HepG2 (cell line): ENCODE results near the gene HCFC1R1. TPM values are rescaled to one million over a fixed set of nuclear protein-coding genes. Genes with fewer than 3 reads are reported as not detected.
A peak's percentile ranks its signal among the peaks of the same experiment; 100 is the strongest.

Experiments used
- ATF1 ChIP-seq: IDR thresholded peaks from 2 replicates; pipeline ENCODE4 v1.6.1; 2016; ENCODE audit warnings: mild to moderate bottlenecking, control low read depth
- ATM ChIP-seq: fragments of 450-650 bp; IDR thresholded peaks from 2 replicates; pipeline ENCODE4 v1.7.1; 2017; ENCODE audit warnings: mild to moderate bottlenecking, borderline replicate concordance
- GATAD1 ChIP-seq: IDR thresholded peaks from 2 replicates; pipeline ENCODE4 v1.6.1; 2016; ENCODE audit warnings: missing genetic modification reagents, missing compliant biosample characterization
- HNF1B ChIP-seq: sonication (generic); formaldehyde crosslinking; IDR thresholded peaks from 2 replicates; pipeline ENCODE4 v1.5.1; 2020; ENCODE audit warnings: mild to moderate bottlenecking, moderate library complexity, missing genetic modification reagents
- JDP2 ChIP-seq: sonication (generic); formaldehyde crosslinking; IDR thresholded peaks from 2 replicates; pipeline ENCODE4 v1.8.1; 2022; ENCODE audit warnings: missing genetic modification reagents, borderline replicate concordance
- KLF12 ChIP-seq: sonication (generic); formaldehyde crosslinking; IDR thresholded peaks from 2 replicates; pipeline ENCODE4 v1.4.0; 2020; ENCODE audit warnings: missing genetic modification reagents, borderline replicate concordance
- MZF1 ChIP-seq: sonication (generic); formaldehyde crosslinking; IDR thresholded peaks from 2 replicates; pipeline ENCODE4 v1.8.1; 2023; ENCODE audit warnings: mild to moderate bottlenecking, missing genetic modification reagents, borderline replicate concordance
- SIN3A ChIP-seq: IDR thresholded peaks from 2 replicates; pipeline ENCODE4 v1.6.1; 2011; ENCODE audit warnings: low read depth, mild to moderate bottlenecking, control low read depth, low read length, borderline replicate concordance
- ZBTB10 ChIP-seq: sonication (generic); formaldehyde crosslinking; IDR thresholded peaks from 2 replicates; pipeline ENCODE4 v1.4.0; 2020; ENCODE audit warnings: missing genetic modification reagents, borderline replicate concordance
- ZBTB44 ChIP-seq: sonication (generic); formaldehyde crosslinking; IDR thresholded peaks from 2 replicates; pipeline ENCODE4 v1.4.0; 2020; ENCODE audit warnings: missing genetic modification reagents
- ZNF543 ChIP-seq: sonication (generic); formaldehyde crosslinking; IDR thresholded peaks from 2 replicates; pipeline ENCODE4 v1.4.0; 2020; ENCODE audit warnings: mild to moderate bottlenecking, missing genetic modification reagents
- ZNF678 ChIP-seq: sonication (generic); formaldehyde crosslinking; IDR thresholded peaks from 2 replicates; pipeline ENCODE4 v1.4.0; 2020; ENCODE audit warnings: mild to moderate bottlenecking, missing genetic modification reagents
- ZSCAN12 ChIP-seq: sonication (generic); formaldehyde crosslinking; IDR thresholded peaks from 2 replicates; pipeline ENCODE4 v1.9.0; 2021; ENCODE audit warnings: mild to moderate bottlenecking, missing genetic modification reagents
- polyA plus RNA-seq, 8 experiments: library from polyadenylated mRNA; depleted of rRNA in 3 of 8; stranded (reverse) in 7 of 8; unstranded in 1 of 8; fragments of >200 nt; fragmentation: Illumina TruSeq in 4 of 8; extraction: Trizol in 4 of 8; gene quantifications; 2 replicates each; pipeline versions ENCODE4 v1.2.1 to v1.2.3, GENCODE V29; 2011 to 2016; ENCODE audit warnings: low read depth in 4 of 8, missing spikeins in 1 of 8, mixed read lengths in 1 of 8; ENCODE audit not compliant: insufficient read depth in 1 of 8
- total RNA-seq, 5 experiments: library from RNA; depleted of rRNA; stranded (reverse); fragments of >200 nt; fragmentation: Illumina TruSeq; extraction: Trizol; gene quantifications; 2 replicates each; pipeline ENCODE4 v1.2.3, GENCODE V29; 2016; ENCODE audit warnings: low read depth in 1 of 5
- TF ChIP-seq, protein P1 (sequence below): sonication (generic); formaldehyde crosslinking; IDR thresholded peaks from 2 replicates; pipeline ENCODE4 v1.8.0; 2023; ENCODE audit warnings: mild to moderate bottlenecking, missing genetic modification reagents
- TF ChIP-seq, protein P2 (sequence below): sonication (generic); formaldehyde crosslinking; IDR thresholded peaks from 2 replicates; pipeline ENCODE4 v1.8.1; 2023; ENCODE audit warnings: mild to moderate bottlenecking, missing genetic modification reagents

Gene HCFC1R1
- total and polyA plus RNA-seq, 2 of the 13 experiments (the other 11 are each of a cell fraction or from before 2014, with no cell fraction given): 13.8 to 16.1 TPM

DNA sequence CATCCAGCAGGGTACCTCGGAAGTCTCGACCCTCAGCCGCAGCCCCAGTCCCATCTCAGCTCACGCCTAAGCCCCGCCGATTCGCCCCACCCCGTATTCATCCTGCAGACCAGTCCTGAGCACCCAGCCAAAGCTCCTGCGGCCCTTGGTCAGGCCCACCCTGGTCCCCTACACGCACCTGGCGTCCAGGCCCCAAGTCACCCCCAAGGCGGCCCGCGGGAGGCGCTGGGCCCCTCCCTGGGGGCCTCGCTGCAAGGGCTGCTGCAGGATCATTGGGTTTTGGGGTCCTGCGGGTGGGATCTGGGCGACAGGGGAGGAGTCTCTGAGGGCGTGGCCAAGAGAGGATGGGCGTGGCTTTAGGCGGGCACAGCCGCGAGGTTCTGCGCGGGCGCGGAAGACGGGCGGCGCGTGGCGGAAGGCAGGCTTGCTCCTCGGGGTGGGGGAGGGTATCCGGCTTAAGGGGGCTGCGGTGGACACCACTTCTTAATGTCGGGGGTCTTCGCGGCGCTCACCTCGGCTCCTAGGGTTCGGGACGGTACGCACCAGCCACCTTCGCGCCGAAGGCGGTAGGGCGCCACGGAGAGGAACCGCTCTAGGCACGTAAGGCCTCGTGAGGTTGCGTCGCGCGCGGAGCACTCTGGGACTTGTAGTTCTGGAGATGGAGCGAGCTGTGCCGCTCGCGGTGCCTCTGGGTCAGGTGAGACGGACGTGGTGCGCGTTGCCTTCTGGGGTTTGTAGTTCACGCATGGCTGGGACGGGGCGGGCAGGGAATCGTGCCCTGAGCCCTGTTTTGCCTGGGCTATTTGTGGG lies at the start of gene HCFC1R1, which contains the start of gene THOC6 (continued):
- TF ChIP-seq, protein P1, sequence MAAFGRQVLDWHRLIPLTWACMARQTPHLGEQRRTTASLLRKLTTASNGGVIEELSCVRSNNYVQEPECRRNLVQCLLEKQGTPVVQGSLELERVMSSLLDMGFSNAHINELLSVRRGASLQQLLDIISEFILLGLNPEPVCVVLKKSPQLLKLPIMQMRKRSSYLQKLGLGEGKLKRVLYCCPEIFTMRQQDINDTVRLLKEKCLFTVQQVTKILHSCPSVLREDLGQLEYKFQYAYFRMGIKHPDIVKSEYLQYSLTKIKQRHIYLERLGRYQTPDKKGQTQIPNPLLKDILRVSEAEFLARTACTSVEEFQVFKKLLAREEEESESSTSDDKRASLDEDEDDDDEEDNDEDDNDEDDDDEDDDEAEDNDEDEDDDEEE (CRISPR knock-in tag): peak; percentile 90; the same call in 1 of the 2 replicates
- peak; percentile 86 for TF ChIP-seq HNF1B
- TF ChIP-seq MZF1: no peak
- peak; percentile 82 for TF ChIP-seq ATF1
- peak; percentile 27; the same call in 1 of the 2 replicates for TF ChIP-seq KLF12 (CRISPR knock-in tag)
- no peak for TF ChIP-seq ZNF678 (CRISPR knock-in tag)
- peak; percentile 87 for TF ChIP-seq GATAD1
- peak; percentile 80 for TF ChIP-seq ZNF543 (CRISPR knock-in tag)
- no peak for TF ChIP-seq JDP2 (CRISPR knock-in tag)
- no peak for TF ChIP-seq ZSCAN12
- TF ChIP-seq, protein P2, sequence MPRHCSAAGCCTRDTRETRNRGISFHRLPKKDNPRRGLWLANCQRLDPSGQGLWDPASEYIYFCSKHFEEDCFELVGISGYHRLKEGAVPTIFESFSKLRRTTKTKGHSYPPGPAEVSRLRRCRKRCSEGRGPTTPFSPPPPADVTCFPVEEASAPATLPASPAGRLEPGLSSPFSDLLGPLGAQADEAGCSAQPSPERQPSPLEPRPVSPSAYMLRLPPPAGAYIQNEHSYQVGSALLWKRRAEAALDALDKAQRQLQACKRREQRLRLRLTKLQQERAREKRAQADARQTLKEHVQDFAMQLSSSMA: peak; percentile 29; the same call in 1 of the 2 replicates
- TF ChIP-seq SIN3A: peak; percentile 54; the same call in 1 of the 2 replicates
- 0 out of 2 replicates have a peak, but pooled peaks have one; percentile 27 for TF ChIP-seq ZBTB44 (CRISPR knock-in tag)
- TF ChIP-seq ZBTB10: peak; percentile 58; the same call in 1 of the 2 replicates
- TF ChIP-seq ATM: no peak
